8988T (cell line): ENCODE measurements around the gene MAMSTR.

Experiments
- DNase-seq: peaks from one replicate; pipeline ENCODE4 v3.0.0; 2011

MAMSTR gene

DNA sequence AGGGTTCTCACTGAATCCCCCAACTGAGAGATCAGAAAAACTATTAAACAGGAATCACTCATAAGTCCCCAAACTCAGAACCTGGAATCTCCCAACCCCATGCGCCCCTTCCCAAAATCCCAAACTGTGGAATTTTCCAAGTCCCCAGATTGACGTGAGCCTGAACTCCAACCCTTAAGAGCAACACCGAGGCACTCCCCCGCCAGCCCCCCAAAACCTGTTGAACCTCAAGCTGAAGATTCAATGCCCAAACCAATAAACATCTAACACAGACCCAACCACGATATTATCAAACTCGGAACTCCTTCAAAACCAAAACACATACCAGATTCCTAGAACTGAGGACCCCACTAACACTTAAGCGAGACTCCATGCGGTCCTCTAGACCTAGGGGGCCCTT, 26.6 kb upstream of the MAMSTR start:
- no peak for DNase-seq

DNA sequence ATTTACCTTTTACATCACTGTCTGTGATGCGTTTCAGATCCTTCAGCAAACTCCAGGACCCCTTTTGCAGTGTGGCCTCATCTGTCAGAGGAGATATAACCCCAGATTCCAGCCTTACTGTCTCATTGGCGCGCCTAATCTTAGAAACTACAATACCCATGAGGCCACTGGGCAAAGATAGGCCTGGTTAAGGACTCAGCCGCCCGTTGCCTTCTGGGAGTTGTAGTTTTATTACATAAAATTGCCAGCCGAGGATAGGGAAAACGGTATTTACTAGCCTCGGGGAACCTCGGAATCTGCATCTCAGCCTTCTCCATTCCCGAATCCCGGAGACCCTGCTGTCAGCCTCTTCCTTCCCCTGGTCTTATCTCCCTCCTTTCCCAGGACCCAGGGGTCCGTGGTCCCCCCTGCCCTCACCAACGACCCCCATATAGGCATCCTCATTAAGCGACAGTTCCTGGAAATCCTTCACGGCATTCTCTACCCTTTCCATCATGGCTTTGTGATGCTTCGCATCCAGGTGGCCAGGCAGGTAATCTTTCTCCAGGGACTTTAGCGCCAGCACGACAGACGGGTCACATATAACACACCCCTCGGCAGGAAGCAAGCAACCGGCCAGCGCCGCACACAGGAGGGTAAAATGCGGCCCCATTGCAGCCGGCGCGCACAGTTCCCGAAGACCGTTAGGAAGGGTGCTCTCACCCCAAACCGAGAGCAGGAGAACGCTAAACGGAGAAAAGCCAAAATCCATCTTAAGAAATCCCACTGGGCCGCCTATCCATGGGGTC, 25.9 kb upstream of the MAMSTR start:
- no peak for DNase-seq

DNA sequence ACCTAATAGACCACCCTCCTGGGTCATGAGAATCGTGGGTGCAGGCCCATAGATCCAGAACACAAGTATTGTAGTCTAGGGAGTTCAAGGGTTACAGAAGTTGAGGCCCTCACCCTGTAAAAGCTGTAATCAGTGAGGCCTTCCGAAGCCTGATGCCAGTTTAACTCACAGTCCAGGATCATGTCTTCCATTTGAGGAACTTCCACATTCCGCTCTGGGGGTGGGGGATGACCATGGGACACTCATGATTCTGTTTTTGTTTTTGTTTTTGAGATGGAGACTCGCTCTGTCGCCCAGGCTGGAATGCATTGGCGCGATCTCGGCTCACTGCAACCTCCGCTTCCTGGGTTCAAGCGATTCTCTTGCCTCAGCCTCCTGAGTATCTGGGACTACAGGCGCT, 22.6 kb upstream of the MAMSTR start:
- no peak for DNase-seq

DNA sequence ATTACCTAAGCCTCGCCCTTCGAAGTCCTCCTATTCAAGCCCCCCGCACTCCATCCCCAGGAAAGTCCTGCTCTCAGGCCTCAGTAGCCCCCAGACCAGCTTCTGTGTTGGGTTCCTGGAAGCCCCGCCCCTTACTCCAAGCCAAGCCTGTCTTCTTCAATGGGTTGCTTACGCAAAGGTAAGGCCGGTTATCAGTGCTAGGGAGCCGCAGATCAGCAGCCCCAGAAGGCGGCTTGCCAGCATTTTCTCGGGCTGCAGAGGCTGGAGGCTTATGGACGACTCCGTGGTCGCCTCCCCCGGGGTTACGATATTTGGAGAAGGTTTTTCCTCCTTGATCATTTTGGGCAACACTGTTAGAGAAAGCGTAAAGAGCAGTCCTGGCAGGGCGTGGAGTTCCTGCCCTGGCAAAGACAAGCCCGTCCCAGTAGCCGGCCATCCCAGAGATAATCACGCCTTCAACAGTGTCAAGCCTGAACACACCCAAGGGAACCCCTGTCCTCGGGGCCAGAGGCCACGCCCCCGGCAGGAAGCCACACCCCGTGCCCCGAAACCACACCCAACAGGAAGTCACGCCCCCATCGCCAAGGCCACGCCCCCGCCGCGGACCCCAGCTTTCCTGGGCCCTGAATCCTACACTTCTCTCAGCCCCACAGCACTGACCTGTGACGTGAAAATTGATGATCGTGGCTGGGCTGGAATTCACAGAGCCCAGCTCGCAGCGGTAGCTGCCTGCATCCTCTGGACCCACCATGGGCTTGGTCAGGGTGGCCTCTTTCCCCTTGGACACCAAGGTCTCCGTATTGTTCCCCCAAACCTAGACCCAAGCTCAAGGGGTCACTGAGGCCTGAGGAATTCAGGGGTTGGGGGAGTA, 21.8 kb upstream of the MAMSTR start:
- peak; percentile 65 for DNase-seq

DNA sequence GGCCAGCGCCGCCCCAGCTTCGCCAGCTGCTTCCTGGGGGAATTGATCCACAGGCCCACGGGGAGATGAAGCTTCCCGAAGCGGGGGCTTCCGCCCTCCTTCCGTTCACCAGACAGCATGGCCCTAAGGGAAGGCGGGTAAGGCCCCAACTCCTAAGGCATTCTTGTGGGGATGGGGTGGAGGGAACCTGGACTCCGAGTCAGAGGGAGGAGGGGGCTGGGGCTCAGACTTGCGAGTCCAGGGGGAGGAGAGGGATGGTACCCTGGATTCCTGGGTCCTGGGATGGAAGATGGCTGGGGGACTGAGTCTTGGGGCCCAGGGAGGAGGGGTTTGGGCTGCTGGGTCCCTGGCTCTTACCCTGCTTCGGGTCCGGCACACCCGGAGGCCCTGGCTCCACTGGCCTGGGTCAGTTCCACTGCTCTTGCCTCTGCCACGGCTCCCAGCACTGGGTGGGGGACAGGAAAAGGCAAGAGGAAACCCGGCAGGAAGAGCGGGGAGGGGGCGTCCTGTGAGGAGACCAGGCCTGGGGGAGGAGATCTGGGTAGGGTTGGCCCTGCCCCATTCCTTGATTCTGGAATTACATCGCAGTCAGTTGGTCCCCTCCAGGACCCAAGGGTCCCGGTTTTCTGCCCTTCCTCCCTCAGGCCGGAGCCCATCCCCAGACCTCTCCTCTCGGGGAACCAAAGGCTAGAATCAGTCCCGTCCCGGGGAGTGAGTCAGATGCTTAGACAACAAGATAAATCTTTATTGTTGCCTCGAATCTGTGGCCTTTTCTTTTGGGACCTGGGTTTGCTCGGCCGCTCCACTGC, 20.8 kb upstream of the MAMSTR start, which contains the start of gene RASIP1:
Gene RASIP1 (minus strand): TSS at position 447 of the 809 bp plus-strand sequence. CDS start 328 bp downstream, at position 119.
- no peak for DNase-seq

DNA sequence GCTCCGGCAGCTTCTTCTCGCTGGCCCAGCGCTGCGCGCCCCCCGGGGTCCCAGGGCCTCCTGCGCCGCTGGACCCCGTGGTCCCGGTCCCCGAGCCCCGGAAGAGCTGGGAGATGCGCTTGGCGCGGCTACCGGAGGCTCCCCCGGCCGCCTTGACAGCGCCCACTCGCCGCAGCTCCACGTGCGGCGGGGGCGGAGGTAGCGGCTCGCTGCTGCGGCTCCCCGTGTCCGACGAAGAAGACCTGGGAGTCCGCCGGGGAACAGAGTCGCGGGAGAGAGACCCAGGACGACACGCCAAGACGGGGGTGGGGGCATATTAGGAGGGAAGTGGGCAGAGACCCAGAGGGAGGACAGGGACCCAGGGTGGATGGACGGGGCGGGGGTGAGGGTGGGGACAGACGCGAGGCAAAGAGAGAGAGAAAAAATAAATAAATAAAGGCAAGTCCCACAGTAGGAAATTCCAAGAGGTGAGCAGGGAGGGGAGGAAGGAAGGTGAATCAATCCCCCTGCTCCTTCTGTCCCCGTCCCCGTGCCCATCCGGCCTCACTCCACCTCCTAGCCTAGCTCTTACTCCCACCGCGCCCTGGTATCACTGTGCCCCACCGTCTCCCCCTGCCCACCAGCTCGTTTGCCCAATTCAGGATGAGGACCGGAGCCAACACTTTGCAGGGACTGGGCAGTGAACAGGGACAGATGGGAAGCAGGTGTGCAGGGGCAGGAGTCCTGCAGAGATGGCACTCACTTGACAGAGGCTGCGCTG, 20.1 kb upstream of the MAMSTR start:
- DNase-seq = no peak

DNA sequence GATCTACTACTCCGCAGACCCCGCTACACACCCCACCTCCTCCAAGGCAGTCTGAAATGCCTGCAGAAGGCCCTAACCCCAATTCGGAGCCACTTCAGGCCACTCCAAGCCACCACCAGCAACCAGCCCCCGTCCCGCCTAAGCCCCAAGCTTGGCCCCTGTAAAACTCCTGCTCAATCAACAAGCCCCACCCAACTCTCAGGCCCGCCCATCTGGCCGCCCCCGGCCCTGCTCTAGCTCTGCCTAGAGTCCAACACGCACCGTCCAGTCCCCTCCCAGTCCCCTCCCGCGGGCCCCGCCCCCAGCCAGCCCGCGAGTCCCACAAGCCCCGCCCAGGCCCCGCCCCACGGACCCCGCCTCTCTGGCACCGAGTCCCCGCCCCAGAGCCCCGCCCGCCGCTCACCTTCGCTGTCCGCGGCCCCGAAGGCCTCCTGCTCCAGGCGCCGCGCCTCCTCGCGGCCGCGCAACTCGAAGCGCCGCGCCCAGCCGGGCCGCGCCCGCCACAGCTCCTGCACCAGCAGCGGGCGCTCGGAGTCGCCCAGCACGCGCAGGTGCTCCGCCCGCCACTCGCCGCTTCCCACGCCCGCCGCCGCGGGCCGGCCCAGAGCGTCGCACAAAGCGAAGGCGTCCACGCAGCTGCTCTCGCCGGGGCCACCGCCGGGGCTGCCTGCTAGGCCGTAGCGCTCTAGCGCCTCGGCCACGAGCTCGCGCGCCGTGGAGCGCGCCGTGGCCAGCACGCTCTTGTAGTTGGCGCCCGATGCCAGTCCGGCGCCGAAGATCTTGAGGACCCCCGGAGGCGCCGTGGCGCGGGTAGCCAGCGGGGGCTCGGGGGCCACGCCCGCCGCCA, 19.3 kb upstream of the MAMSTR start:
- peak; percentile 96 for DNase-seq

DNA sequence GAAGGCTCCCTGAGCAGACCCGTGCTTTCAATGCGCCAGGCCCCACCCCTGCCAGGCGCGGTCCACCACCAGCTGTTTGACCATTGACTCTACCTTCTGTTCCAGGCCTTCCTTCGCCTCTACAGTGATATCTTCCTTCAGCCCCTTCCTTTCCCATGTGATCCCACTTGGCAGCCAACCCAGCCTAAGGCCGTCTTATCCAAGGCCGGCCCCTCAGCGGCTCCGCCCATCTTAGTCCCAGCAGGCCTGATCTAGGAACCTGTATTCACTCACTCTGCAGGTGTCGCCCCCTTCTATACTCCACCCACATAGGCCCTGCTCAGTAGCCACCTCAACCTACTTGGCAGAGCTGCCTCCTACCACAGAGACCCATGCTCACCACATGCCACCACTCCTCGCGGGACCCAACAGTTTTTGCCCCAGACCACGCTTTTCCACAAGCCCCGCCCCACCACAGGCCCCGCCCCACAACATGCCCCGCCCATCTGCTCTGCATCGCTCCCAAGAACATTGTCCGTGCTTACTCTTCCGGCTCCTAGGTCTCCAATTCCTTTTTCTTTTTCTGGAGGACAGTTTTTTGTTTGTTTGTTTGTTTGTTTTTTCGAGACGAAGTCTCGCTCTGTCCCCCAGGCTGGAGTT, 18.0 kb upstream of the MAMSTR start:
- no peak for DNase-seq

DNA sequence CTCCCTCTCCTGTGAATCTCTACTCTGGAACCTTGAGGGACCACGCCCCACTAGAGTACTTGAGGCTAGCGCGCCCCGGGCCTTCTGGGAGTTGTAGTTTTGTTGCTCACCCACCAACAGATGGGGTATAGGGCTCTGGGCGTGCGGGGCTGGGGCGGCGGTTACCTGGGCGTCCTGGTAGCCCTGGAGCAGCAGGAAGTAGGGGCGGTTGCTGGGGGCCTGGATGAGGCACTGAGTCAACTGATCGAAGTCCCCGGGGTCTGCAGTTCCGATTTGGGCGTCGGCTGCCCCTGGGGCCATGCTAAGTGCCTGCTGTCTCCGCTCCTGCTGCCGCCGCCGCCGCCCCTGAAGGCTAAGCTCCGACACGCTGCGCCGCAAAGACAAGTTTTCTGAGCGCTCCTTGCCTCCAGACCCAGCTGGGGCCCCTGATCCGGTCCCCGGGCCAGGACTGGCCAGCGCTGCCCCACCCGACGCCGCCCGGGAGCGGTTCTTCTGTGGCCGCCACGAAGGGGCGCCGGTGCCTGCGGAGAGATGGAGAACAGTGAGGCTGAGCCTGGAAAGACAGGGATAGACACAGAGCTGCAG, 15.6 kb upstream of the MAMSTR start:
- DNase-seq = no peak

DNA sequence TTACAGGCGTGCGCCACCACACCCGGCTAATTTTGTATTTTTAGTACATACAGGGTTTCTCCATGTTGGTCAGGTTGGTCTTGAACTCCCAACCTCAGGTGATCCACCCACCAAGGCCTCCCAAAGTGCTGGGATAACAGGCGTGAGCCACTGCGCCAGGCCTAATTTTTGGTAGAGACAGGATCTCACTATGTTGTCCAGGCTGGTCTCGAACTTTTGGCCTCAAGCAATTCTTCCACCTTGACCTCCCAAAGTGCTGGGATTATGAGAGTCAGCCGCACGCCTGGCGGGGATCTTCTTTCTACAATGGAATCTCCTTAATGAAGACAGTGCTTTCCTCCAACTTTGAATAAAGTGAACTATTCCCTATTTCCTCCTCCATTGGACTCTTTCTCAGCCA, 15.1 kb upstream of the MAMSTR start:
- DNase-seq = no peak

DNA sequence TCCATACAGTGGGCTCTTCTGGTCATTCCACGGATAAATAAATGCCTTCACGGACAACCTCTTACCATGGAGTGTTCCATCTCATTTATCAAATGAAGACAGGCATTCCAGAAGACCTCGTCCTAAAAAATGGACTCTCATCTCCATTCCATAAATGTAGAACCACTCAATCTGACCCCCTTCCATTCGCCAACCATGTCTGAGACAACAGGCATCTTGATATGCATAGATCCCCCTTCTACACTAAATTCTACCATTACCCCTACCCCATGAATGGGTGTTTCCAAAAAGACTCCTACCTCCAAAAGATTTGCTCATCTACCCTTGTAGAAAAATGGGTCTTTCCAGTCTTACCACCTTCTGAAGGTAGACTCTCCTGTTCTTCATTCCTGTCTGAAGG, 11.9 kb upstream of the MAMSTR start:
- DNase-seq = no peak

DNA sequence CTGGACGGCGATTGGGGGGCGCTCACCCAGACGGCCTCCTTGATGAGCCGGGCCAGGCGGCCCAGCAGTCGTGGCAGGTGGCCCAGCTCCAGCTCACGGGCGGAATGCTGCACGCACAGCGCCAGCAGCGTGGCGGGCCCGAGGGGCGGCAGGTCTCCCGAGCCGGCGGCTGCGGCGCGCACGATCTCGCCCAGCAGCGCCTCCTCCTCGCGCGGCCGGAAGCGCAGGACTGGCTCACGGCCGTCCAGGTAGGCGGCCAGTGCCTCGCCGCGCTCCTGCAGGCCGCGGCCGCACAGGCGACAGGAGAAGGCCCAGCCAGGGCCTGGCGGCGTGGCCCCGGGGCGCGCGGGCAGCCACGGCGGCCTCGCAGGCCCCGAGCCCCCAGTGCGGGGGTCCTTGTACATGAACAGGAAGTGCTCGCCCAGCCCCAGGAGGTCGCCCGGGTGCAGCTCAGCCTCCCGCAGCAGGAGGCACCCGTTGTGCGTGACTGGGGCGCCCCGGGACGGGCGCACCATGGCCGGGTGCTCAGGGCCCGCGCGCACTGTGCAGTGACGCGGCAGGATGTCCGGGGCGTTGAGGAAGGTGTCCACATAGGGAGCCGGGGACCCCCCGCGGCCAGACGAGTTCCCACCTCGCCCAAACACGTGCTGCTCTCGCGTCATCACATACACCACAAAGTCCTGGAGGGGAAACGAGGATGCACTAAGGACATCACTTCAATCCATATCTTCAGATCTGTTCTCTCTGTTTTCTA, 9.6 kb upstream of the MAMSTR start:
- peak; percentile 8 for DNase-seq

DNA sequence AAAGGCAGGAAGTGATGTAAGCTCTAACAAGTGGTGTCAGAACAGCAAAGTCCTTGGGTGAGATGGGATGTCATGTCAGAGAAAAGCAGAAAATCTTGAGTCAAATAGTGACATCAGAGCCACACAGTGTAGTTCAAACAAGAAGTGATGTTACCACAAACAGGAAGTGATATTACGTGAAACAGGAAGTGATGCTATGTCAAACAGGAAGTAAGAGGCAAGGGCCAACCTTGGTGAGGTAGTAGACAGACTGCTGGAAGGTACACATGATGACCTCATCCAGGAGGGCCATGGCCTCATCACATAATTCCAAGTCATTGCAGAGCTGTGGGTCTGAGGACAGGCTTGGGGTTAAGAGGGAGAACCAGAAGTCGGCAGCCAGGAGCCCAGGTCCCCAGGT, 7.0 kb upstream of the MAMSTR start:
- no peak for DNase-seq

DNA sequence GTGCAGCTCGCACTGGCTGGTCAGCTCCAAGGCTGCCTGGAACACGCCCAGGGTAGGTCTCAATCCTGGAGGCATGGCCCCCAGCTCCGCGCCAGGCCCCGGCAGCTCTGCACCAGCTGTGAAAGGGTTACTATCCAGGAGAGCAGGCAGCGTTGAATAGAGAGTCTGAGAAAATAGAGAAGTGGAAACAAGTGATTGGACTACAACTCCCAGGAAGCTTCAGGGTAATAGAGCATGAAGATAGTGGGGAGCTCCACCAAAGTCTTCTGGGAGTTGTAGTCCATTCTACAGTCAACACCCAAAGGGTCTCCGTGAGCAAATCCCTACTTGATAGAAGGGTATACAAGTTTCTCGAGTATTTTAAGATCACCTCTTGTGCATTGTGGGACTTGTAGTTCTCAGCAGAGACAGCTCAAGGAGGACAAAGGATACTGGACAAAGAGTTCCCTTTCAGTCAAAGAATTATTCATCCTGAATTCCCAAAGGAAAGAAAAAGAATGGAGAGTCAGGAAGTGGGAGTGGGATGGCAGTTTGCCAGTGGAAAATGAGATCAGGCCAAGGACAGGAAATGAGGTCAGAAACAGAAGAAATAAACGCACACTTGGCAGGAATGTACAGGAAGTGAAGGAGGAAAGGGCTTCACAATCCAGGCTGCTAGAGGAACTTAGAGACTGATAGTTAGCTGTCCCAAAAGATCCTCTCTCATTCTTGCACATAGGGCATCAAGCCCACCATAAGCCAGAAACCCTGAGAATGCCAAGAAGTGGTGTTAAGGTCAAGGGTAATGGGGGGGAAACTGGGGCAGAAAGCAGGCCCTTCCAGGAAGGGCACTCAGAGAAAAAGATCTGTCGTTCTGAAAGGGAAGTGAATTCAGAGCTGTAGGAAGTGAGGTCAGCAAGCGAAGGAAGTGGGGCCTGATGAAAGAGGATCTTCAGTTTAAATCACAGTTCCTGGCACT, 5.5 kb upstream of the MAMSTR start:
- DNase-seq = no peak

DNA sequence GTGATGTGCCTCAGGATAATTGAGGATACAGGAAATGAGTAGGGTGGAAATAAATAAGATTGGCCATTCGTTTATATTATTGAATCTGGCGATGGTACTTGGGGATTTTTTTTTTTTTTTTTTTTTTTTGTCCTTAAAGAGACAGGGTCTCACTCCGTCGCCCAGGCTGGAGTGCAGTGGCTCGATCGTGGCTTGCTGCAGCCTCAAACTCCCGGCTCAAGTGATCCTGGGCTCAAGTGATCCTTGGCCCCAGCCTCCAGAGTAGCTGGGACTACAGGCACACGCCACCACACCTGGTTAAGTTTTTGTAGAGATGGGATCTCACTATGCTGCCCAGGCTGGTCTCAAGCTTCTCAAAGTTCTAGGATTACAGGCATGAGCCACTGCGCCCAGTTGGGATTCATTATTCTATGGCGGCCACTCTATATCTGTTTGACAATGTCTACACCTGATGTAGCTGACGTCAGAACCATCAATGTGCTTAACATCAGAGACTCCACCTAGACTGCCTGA, 2.7 kb upstream of the MAMSTR start:
- no peak for DNase-seq

DNA sequence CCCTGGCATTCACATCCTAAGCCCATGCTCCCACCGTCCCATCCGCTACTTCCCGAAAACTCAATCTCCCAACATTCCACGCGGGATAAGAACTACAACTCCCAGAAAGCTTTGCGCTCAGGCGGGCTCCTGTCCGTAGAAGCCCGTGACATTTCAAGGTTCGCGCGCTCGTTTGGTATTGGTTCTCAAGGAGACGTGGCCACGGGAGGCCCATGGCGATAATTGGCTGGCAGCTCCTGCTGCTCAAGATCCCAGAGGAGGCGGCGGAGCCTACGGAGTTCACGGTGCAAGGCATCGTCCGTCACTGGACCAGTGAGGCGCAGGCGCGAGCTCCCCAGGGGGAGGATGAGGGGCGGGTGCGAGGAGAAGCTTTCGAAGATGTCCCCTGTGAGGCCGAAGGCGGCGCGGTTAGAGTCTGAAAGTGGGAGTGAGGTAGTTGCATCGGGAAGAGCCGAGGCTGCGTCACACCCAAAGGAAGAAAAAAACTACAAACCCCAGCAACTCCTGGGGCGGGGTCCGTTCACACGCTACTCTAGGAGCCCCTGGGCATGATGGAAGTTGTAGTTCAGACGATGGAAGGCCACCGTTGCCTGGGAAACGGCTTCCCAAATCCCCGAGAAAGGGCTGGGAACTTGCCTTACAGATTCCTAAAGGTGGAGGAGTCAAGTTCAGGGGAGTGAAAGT, 1.2 kb upstream of the MAMSTR start:
- peak; percentile 91 for DNase-seq

DNA sequence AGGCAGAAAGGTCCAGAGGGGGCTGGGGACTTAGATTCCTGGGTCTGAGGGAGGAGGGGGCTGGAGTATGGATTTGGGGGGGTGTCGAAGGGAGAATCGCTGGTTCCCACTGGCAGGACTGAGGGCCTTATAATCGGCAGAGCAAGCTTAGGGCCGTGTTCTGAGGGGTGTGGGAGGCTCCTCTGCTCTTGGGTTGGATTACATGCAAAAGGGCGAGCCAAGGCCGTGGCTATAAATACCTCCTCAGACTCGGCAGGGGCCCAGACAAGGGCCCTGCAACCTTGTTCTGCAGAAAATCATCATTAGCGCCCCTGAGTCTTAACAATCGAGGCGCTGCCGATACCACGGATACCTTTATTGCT, 707 bp upstream of the MAMSTR start:
- no peak for DNase-seq

DNA sequence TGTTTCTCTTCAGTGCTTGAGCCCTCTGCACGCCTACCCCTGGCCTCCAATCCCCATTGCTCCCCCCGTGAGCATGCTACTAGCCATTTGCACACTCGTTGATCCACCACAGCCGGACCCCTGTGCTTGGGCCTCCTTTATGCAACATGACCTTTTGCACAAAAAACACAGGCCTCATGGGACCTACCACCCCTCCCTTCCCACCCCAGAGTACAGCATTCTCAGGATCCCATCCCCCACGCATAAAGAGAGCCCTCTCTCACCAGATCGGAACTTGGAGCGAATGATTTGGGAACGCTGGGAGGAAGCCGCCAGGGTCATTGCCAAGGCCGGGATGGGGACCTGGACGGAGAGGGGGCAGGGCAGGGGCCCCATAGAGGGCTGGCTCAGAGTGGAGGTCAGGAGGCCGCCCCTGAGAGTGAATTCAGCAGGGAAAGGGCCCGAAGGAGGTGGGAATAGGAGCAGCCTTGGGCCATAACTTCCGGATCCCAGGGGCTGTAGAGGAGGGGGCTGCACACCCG, 754 bp downstream of the MAMSTR start:
- DNase-seq = no peak
